LNCaP clone FGC (cell line): ENCODE measurements around the gene EPHB1.

Experiments used
- DNase-seq: peaks from one replicate; pipeline ENCODE4 v3.0.0-alpha.2; 2011; ENCODE audit warnings: low read depth
- H3K4me3 ChIP-seq: 2 replicates; pipeline ENCODE4 v1.5.1; 2011; ENCODE audit warnings: mild to moderate bottlenecking, low read depth, low read length, control low read depth
- TF ChIP-seq, protein P1 (sequence below): IDR thresholded peaks from 2 replicates; pipeline ENCODE4 v1.5.1; 2012; ENCODE audit warnings: mild to moderate bottlenecking; ENCODE audit not compliant: control insufficient read depth, insufficient read depth; ENCODE audit errors: extremely low read depth

EPHB1 gene

DNA sequence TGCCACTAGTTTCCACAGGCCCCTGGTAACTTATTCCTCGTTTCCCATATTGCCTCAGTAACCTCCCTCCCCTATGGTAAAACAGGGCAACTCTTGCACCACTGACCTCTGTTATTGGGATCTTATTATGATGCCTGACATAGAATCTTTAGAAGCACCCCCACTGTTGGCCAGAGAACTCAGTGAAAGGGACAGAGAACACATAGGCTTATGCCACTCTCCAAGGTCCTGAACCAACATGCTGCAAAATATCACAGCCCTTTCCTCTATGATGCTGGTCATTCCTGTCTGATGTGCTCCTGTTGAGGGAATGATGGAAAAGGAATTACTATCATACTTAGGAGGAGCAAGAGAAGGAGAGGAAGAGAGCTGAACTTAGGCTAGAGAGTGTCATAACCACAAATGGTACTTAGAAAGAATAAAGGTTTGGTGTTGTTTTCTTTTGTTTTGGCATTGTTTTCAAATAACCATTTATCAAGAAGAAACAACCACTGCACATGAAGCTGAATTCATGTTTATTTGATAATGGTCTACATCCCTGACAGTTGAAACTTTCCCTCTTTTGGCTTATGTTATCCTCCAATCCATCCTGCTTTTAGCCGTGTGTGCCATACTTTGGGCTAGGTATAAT is 330.2 kb downstream of the EPHB1 start:
- H3K4me3 ChIP-seq, result no peak overlapping the region
- DNase-seq, result peak; percentile 2
- TF ChIP-seq, protein P1, sequence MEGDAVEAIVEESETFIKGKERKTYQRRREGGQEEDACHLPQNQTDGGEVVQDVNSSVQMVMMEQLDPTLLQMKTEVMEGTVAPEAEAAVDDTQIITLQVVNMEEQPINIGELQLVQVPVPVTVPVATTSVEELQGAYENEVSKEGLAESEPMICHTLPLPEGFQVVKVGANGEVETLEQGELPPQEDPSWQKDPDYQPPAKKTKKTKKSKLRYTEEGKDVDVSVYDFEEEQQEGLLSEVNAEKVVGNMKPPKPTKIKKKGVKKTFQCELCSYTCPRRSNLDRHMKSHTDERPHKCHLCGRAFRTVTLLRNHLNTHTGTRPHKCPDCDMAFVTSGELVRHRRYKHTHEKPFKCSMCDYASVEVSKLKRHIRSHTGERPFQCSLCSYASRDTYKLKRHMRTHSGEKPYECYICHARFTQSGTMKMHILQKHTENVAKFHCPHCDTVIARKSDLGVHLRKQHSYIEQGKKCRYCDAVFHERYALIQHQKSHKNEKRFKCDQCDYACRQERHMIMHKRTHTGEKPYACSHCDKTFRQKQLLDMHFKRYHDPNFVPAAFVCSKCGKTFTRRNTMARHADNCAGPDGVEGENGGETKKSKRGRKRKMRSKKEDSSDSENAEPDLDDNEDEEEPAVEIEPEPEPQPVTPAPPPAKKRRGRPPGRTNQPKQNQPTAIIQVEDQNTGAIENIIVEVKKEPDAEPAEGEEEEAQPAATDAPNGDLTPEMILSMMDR, result no peak

- TF ChIP-seq, protein P1, result no peak
- H3K4me3 ChIP-seq, result no peak overlapping the region
- no peak for DNase-seq
These were observed 332.9 kb downstream of the EPHB1 start for GRCh38 chr3:135127946-135128470.

DNA sequence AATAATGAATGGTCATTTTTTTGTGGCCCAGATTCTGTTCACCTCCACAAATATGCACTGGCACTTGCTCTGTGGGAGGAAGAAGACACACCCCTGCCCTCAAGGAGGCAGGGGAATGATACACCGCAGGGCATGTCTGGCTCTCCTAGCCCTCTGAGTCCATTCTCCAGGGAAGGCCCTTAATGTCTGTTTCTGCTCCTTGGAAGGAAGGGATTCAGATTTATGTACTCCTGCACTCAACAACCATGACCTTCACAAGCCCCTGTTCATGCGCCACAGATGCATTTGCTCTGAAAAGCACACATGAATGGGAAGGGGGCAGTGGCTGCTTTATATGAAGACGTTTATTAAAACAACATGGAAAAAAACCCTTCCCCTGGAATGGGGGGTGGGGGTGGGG is 333.8 kb downstream of the EPHB1 start:
- TF ChIP-seq, protein P1, result no peak
- DNase-seq, result no peak

DNA sequence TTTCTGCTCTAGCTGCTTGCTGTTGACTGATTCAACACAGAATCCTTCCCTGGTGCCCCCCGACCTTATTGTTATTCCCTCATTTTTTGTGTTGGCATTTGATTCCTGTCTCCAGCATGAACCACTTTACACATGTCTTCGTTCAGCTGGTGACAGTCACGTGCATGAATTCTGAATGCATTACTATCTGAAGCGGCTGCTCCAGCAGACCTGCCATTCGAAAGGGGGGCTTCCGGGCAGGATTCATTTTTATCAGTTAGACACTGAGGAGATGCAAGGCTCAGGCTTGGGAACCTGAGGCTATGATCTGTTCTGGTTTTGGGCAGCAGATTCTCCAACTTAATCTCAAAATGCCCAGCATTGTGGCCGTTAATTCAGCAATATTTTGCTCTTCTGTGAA is 336.2 kb downstream of the EPHB1 start:
- DNase-seq, result no peak
- H3K4me3 ChIP-seq, result no peak overlapping the region
- TF ChIP-seq, protein P1, result no peak

More for the DNA sequence above, 333.8 kb downstream of the EPHB1 start:
- no peak overlapping the region for H3K4me3 ChIP-seq

DNA sequence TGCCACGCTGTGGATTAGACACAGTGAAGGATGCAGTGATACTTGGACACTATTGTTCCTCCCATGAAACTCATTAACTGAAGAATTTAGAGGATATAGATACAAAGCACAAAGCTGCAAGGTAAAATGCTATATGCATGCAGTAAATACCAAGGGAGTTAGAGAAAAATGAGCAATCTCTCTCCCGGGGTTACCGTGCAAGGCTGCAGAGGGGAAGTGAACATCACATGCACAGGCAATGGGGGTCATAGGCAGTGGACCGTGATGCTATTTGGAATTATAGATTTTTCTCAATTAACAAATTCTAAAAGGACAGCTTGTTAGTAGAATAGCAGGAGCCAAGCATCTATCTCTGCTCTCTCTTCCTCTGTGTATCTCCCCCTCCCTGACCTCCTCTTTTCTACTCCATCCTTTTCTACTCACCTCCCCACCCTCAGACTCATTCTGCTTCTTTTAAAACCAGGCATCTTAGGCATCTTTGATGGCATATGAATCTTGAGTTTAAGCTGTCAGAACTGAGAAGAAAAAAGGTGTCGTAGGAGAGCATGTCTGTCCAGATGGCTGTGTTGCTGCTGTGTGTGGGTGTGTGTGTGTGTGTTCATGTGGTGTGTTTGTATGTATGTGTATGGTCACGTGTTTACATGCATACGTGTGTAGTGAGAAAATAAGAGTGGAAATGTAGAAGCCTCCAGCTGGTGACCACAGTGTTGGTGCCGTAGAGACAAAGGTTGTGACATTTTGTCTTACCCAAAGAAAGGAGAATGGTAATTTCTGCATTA is 339.0 kb downstream of the EPHB1 start:
- TF ChIP-seq, protein P1, result no peak
- no peak for DNase-seq

DNA sequence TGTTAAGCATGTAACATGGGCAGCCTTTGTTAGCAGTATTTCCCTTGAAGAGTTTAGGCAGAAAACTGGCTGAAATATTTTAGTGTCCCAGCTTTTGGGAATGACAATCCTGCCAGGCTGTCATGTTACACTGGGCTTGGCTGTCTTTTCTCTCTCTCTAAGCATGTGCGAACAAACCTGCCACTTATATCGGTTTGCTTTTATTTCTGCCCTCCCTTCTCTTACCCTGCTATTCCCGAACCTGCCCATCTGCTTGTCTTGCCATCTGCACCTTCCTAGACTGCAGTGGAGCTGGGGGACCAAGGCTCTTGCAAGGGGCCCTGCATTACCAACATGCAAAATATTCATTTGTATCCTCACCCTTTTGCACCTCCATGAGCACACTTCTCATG is 339.6 kb downstream of the EPHB1 start:
- TF ChIP-seq, protein P1, result no peak
- no peak for DNase-seq
- H3K4me3 ChIP-seq, result no peak overlapping the region

More for the DNA sequence above, 339.0 kb downstream of the EPHB1 start:
- H3K4me3 ChIP-seq, result no peak overlapping the region
